GM19043 (cell line): ENCODE measurements around the gene IPCEF1.
A peak's percentile ranks its signal among the peaks of the same experiment; 100 is the strongest.

ENCODE experiments used
- ATAC-seq: cut with Tn5 transposase; IDR thresholded peaks from one replicate; pipeline ENCODE4 v1.9.1; 2021; ENCODE audit warnings: low read depth; ENCODE audit not compliant: unreplicated experiment

The IPCEF1 gene

DNA sequence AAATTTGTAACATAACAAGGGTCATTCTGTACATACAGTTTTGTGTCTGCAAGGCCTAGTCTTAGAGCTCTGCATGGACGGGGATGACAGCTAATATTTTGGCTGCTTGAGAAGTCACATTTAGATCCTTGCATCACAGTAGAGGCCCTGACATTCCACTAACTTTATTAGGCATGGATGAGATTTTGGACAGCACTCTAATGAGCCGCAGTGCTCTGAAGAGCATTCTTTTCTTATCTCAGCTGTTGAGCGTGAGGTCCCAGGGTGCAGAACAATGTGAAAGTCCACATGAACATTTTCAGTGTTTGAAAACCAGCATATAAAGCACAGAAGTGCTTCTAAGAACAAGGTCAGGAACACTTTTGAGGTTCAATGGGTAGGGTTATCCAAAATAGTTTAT is 58.9 kb downstream of the IPCEF1 start:
- no peak for ATAC-seq

DNA sequence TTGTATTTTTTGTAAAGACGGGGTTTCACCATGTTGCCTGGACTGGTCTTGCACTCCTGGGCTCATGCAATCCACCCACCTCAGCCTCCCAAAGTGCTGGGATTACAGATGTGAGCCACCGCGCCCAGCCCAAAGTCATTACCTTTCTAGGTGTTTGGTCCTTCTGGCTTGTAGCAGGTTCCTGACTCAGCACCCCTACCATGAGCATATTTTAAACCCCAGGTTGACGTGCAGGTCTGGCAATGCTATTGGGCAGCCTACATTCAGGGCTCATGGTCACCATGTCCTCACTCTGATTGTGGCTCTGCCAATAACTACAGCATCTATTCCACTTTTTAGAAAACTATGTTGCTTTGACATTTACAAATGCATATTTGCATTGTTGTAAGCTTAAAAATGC is 59.4 kb downstream of the IPCEF1 start:
- ATAC-seq = no peak

GRCh38 chr6:154295733-154296132 is 60.9 kb downstream of the IPCEF1 start:
- no peak for ATAC-seq

DNA sequence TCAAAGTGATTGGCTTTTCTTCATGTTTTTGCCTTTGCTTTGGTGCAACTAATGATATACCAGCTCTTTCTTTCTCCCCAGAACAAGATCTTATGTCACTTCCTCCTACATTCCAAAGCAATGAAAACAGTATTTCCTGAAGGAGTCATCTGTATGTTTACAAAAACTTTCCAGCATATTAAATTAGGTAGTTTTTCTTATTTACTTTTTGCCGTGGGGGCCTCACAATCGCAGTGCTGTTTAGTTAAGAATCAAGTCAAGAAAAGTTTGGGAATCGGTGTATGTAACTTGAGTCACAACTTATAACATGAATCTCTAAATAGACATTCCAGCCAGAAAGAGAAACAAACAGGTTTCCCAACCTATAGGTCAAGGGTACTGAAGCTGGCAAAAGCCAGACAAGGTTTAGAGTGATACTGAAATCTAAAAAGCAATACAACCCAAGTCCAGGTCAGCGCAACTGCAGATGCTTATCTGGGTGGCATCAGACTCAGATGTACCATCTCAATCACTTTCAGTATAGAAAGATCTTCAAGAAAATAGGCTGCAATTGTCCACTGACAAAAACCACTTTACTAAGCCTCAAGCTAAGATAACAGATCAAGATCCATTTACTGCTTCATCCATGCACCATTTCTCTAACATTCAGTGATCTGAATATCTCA is 63.6 kb downstream of the IPCEF1 start:
- no peak for ATAC-seq

DNA sequence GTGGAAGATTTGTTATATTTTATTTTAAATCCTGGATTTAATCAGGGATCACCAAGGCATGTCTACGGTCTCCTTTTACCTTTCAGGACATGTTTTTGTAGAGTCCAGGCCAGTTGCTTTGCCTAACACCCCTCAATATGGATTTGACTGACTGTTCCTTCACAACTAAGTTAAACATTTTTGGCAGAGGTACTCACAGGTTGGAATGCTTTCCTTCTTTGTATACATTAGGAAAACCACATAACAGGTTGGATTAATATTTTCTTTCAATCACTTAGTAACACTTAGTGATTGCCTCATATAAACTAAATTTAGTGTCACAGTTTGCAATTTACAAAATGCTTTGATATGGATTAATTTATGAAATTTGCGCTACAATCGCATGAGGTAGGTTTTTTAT is 64.5 kb downstream of the IPCEF1 start:
- no peak for ATAC-seq

DNA sequence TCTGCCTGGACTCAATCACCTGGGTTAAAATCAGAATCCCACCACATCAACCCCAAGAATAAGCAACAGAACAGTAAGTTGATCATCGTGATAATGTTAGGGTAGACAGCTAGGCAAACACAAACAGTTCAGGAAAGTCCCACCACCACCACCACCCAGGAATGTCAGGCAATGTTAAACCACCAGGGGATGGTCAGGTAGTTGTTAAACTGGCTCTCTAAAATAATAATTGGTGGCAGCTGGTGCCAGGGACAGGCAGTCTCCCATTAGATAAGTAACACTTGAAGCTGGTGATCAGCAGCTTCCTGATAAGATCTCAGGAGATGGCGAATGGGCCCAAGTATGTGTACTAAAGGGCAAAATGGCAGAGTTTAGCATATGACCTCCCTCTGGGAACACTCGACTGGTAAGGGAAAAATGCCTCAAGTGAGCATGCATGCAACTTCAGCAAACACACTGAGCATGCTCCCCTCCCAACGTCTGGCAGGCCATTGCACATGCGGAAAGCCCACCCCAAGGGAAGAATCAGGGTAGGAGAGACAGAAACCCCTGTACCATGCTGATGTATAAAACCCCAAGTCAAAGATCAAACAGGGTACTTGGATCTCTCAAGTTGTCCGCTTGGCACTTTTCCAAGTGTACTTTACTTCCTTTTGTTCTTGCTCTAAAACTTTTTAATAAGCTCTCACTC is 66.6 kb downstream of the IPCEF1 start:
- no peak for ATAC-seq

DNA sequence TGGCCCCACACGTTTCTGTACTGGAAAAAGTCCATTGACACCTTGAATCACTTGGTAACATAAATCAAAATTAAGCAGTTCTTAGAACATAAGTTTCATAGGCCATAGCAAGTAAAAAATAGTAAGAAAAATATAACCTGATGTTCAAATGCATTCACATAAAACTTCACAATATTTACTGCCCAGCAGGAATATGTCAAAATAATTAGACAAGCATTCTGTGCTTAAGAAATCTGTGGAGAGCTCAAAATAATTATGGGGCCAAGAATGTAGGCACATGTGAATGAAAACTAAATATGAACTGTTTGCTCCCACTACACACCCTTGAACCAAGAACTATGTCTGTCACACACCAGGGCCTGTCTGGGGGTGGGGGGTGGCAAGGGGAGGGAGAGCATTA is 70.8 kb downstream of the IPCEF1 start:
- ATAC-seq = no peak

- ATAC-seq = no peak
These were observed 72.2 kb downstream of the IPCEF1 start for GRCh38 chr6:154284313-154284853.

GRCh38 chr6:154280521-154280920 is 76.1 kb downstream of the IPCEF1 start:
- ATAC-seq = no peak

- ATAC-seq = peak; percentile 26
These were observed 79.0 kb downstream of the IPCEF1 start for GRCh38 chr6:154277629-154278017.

- ATAC-seq = peak; percentile 56
These were observed 79.6 kb downstream of the IPCEF1 start for GRCh38 chr6:154276810-154277628.

DNA sequence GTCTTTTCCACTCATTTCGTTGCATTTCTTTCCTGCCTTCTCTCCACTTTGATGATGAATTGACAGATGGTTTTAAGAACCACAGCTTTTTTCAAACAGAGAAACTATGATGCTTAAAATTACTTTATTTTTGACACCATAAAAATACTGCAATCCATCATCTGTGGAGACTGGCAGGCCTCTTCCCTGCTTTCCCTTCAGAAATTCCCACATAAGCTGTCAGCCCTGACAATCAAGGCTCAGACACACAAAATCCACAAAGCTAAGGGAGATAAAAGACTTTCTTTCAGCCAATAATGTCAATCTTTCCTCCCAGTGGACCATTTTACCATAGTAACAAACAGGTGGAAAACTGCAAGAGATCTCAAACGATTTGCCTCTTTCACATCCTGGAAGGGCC is 82.4 kb downstream of the IPCEF1 start:
- no peak for ATAC-seq

GRCh38 chr6:154268486-154268885 is 88.1 kb downstream of the IPCEF1 start:
- ATAC-seq = no peak

GRCh38 chr6:154267508-154268106 is 89.0 kb downstream of the IPCEF1 start:
- peak; percentile 62 for ATAC-seq

GRCh38 chr6:154266560-154267099 is 90.0 kb downstream of the IPCEF1 start:
- ATAC-seq = no peak

DNA sequence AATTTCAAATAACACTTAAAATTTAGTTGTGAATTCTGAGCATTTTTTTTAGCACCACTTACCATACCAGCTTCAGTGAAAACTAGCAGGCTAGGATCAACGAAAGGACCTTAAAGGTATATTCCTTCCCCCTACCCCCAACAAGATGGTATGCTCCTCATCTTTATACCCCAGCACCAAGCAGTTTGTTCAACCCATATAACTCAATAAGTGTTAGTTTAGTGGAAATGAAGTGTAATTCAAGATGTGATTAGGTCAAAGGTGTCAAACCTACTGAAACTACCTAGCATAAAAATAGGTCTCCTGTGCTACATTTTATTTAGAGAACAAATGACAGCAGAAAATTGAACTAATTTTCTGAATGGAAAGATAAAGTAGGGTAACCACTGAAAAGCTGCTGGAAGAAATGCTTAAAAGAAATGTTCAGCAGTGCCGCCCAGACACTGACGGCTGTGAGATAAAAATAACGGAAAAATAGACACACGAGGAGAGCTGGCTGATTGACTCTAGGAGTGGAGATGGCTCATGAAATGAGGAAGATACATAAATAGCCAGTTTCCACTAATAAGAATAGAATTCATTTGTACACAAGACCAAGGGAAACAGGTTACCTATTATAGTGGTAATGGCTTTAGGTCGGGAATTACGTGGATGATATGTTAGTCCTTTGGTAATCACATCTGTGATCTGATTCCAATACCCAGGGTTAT is 94.8 kb downstream of the IPCEF1 start:
- no peak for ATAC-seq

DNA sequence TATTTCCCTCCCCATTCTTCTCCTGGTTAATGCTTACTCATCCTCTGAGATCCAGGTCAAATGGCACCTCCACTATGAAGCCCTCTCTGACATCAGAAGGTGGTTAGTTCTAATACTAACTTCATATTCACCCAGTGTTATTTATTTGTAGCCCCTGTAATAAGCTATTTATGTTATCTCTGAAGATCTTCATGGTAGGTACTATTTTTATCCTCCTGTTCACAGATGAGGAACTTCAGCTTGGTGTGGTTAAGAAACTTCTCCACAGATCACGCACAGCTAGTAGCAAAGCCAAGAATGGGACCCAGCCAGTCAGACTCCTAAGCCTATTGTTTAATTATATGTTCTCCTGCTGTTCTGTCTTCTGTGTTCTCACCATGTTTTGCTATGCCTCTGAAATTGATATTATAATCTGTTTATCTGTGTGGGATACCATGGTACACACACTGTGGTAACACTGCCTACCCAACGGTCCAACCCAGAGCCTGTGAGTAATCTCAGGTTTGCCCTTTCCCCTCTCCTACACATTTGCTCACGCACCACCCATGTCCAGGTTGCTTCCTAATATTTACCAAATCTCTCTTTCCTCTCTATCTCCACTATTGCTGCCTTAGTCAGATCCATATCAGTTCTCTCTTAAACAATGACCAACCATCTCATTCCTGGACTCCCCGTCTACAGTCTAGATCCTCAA is 98.4 kb downstream of the IPCEF1 start:
- ATAC-seq = peak; percentile 75

GRCh38 chr6:154257067-154257466 is 99.5 kb downstream of the IPCEF1 start:
- no peak for ATAC-seq

- no peak for ATAC-seq
These were observed 103.9 kb downstream of the IPCEF1 start for GRCh38 chr6:154252678-154253077.
